Activated CD4-positive, CD25-positive, alpha-beta regulatory T cell treated with anti-CD3 and anti-CD28 coated beads, Interleukin-2, amount 50 U/mL, for 24 hours (primary cell): ENCODE data around the gene CCSAP.

Experiments used
- ATAC-seq, 2 donors: fragments of 150-1000 bp; cut with Tn5 transposase; one replicate each; pipeline ENCODE4 v1.10.0; 2021; ENCODE audit warnings: mild to moderate bottlenecking in 1 of 2, moderate library complexity in 1 of 2

Gene CCSAP

DNA sequence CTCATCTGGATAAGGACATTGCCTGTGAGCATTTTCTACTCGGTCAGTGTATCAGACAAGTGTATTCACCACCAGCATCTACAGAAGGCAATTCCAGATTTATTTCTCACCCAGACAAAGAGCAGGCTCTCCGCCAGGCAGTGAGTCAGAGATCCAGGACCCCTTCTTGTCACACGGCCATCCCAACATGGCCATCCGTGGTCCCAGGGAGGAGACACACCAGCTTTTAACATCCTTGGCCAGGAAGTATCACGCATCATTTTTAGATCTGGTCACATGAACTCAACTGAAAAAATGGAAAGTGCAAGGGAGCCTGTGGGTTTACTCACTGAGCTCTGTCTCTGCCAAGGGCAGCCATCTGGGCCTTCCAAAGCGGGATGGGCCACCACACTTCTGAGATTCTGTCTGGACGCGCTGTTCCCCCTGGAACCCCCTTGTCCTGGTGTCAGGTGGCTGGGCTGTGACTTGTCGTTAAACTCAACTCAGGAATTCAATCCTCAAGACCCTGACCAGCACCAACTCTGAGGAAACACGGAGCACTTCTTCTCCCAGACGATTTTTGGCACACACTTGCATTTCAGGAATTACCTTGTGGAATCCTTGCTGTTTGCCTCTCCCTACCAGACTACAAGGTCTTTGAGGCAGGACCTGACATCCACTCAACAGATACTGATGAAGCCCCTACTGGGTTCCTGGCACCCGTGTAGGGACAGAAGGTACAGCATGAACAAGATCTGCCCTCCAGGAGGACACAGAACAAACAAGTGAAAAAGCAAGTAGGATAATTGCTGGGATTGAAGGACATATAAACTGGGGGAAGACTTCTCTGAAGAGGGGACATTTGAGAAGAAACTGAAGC, 21.6 kb upstream of the CCSAP start:
- no peak for ATAC-seq

DNA sequence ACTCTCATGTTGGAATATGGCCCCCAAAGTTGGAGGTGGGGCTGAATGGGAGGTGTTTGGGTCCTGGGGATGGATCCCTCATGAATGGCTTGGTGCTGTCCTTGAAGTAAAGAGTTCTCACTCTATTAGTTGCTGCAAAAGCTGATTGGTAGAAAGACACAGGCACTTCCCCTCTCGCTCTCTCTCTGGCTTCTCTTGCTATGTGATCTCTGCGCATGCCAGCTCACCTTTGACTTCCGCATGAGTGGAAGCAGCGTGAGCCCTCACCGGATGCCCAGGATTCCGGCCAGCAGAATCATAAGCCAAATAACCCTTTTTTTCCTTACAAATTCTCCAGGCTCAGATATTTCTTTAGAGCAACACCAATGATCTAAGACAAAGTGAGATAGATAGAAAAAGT, 20.9 kb upstream of the CCSAP start:
- no peak for ATAC-seq

DNA sequence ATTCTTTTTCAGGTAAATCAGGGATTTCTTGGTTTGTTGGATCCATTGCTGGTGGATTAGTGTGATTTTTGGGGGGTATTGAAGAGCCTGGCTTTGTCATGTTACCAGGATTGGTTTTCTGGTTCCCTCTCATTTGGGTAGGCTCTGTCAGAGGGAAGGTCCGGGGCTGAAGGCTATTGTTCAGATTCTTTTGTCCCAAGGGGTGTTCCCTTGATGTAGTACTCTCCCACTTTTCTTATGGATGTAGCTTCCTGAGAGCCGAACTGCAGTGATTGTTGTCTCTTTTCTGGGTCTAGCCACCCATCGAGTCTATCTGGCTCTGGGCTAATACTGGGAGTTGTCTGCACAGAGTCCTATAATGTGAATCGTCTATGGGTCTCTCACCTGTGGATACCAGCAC, 17.6 kb upstream of the CCSAP start:
- no peak for ATAC-seq

DNA sequence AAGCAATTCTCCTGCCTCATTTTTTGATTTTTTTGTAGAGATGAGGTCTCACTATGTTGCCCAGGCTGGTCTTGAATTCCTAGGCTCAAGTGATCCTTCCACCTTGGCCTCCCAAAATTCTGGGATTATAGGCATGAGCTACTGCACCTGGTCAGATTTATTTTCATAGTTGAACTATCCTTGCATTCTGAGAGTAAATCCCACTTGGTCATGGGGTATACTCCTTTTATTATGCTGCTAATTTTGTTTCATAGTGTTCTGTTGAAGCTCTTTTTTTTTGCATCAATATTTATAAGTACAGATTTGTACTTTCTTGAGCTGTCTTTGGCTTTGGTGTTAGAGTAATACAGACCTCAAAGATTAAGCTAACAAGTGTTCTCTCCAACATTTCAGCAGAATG, 12.8 kb upstream of the CCSAP start:
- ATAC-seq, result no peak

DNA sequence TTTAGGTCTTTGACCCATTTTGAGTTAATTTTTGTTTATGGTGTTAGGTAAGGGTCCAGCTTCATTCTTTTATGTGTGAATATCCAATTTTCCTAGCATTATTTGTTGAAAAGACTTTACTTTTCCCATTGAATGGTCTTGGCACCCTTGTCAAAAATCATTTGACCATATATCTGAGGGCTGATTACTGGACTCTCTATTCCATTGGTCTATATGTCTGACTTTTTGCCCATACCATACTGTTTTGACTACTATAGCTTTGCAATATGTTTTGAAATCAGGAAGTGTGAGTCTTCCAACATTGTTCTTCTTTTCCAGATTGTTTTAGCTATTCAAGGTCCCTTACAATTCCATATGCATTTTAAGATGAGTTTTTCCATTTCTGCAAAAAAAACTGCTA, 11.4 kb upstream of the CCSAP start:
- ATAC-seq, result no peak

DNA sequence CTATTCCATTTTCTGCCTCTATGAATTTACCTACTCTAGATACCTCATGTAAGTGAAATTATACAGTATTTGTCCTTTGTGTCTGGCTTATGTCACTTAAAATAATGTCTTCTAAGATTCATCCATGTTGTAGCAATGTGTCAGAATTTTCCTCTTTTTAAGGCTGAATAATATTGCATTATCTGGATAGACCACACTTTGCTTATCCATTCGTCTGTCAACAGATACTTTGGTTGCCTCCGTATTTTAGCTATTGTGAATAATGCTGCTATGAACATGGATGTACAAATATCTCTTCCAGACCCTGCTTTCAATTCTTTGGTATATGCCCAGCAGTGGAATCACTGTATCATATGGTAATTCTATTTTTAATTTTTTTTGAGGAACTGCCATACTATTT, 10.1 kb upstream of the CCSAP start:
- ATAC-seq, result no peak

DNA sequence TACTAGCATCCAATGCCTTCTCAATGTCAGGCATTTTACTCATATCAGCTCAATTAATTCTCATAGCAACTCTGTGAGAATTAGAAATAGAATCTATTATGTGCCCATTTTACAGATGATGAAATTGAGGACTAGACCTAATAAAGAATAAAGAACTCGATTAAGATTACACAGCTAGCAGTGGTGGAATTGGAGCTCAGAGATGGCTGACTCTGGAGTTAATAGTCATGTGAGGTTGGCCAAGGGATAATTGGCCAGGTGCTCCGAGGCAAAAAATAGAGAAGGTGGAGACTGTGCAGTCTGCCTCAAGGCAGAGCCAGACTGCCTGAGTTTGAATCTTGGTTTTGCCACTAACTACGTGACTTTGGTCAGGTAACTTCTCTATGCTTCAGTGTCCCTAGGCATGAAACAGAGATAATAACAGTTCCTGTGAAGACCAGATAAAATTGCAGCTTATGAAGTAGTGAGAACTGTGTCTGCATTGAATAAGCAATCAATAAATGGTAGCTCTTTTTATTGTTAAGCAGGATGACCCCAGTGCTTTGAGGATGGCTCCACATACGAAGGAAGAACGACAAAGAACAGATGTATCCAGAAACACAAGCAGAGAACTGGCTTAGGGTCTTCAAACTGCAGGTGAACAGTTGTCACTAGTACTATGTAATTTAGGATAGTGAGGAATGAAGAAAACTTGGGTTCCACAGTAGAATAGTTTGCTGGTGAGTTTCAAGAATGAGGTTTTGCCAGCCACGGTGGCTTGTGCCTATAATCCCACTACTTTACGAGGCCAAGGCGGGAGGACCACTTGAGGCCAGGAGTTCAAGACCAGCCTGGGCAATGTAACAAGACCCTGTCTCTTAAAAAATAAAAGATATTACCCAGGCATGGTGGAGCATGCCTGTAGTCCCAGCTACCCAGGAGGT, 6.9 kb upstream of the CCSAP start:
- no peak for ATAC-seq

DNA sequence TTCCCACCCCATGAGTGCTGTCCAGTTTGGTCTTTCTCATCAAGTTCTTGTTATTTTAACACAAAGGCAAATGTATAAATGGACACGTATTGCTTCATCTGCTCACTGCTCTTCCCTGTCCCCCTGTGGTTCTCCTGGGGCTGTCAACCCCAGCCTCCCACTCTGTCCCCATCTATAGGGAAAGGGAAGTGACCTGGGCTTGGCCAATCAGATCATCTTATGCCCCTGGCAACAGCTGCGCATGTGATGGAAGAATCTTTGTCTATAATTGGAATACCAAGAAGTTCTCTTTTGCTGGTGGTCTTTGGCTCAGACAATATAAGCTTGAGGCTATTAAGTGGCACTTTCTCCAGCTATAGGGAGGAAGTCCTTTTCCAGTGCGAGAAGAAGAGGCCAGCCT, 4.7 kb upstream of the CCSAP start:
- ATAC-seq, result no peak

DNA sequence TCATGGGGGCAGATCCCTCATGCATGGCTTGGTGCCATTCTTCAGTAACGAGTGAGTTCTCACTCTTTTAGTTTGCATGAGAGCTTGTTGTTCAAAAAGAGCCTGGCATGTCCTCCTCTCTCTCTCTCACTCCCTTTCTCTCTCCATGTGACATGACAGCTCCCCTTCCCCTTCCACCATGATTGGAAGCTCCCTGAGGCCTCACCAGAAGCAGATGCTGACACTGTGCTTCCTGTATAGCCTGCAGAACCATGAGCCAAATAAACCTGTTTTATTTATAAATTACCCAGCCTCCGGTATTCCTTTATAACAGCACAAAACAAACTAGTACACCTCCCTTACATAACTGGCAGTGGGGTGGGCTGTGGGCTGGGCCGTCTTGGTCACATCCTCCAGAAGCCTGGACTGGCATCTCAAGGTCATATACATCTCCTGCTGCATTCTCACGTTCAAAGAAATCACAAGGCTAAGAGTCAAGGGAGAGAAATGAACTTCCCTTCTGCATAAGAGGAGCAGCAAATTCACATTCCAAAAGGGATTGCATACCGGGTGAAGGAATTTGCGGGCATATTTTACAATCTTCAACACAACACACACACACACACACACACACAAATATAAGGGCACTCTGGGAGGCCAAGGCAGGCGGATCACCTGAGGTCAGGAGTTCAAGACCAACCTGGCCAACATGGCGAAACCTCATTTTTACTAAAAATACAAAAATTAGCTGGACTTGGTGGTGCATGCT, 2.3 kb upstream of the CCSAP start:
- ATAC-seq, result no peak

DNA sequence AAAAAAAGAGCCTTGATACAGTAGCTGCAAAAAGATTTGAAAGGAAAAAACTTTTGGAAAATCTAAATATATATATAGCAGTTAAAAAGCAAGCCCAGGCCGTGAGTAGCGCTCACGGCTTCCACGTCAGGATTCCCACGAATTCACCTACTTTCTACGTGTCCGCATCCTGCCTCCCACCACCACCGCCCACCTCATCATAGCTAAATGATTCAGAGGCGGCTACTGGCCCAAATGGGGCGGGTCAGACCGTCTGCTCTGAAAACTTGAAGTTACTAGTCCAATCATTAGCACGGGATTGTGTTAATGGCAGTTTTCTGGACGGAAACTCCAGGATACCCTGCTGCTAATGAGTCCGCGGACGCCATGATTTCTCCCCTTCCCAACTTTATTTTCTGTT, 1.3 kb upstream of the CCSAP start:
- no peak for ATAC-seq

DNA sequence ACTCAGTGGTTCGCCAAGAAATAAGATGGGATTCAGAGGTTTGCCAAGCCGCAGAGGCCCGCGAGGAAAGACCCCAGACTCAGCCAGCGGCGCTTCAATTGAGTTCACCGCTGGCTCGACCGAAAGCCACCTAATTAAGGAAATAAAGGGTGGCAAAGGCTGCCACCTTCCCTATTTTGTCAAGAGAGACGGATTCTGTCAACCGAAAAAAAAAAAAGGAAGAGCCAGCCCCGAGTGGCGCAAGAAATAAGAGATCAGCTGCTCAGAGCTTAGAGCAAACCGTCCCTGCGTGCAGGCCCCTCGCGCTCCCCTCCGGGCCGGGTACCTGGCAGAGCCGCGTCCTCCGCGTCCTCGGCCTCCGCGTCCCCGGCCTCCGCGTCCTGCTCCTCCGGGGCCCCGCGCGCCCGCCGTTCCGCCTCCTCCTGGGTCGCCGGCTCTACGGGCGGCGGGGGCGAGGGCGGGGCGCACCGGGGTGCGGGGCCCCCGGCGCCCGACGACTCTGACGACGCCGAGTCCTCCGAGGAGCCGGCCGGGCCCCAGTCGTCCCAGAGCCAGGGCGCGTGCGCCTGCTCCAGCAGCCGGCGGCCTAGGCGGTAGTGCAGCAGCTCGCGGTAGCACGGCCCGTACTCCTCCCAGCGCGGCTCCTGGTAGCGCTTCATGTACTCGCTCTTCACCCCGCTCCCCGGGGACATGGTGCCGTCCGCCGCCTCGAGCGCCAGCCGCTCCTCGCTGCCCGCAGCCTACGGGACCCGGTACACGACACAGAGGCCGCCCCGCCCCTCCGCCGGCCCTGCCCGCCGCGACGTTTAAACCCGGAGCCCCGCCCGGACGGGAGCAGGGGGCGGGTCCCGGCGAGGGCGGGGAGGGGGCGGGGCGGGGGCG, 832 bp downstream of the CCSAP start:
- ATAC-seq, result peak; percentile 79 to 85

DNA sequence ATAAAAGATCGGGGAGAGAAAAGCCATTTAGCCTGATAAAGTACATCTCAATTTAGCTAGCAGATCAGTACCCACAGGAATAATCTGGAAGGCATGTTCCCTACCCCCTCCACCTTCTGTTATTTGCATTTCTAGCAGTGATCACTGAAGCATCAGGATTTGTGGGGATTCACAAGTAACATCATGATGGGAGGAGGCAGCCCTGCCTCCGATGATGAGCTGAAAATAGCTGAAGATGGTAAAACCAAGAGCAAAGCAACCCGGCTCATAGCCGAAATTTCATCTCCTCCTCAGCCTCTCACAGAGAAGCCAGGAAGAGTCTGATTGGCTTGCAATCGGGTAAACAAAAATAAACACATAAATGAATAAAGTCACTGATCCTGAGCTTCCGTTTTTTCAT, 2.4 kb downstream of the CCSAP start:
- ATAC-seq, result no peak

DNA sequence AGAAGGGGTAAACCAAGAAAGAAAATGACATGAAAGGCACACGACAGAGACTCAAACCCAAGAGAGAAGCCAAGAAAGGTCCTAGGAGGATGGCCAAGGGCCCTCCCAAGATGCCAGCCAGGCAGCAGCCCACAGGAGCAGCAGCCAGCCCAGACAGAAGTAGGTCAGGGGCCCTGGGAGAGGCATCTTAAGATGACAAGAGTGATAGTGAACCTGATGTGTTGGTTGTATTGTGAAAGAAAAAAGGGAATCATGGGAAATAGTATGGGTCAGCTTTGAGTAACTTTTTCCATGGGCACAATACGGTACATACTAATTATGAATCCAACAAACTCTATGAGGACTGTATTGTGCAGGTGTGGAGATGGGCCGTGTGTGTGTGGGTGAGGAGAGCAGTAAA, 3.3 kb downstream of the CCSAP start:
- ATAC-seq, result no peak

DNA sequence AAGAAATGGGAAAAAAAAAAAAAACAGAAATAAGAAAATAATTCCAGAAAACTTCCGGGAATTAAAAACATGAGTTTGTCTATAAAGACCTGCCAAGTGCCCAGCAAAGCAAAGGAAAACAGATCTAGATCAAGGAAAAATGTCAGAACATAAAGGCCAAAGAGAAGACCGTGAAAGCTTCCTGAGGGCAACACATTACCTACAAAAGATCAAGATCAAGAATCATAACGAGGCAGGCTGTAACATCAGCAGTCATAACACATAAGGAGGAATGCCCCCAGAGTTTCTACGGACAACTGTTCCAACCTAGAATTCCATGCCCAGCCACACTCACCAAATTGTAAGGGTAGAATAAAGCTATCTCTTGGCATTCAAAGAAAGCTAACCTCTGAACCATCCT, 3.8 kb downstream of the CCSAP start:
- no peak for ATAC-seq

DNA sequence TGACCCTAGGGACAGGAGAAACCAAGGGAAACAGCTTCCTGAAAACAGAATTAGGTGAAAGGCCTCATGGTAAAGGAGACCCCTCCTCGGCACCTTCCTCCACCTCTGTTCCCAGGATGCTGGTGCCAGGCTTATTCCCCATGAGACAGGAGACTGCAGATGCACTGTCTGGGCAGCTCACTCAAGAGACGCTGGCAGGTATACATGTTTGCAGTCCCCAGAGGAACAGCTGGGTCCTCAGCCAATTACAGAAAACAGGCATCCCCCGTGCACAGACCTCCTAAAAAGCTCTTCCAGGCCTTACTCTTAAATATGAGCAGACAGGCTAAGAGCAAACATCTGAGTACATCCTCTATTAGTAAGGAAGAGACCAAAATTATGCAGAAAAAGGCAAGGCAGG, 6.5 kb downstream of the CCSAP start:
- no peak for ATAC-seq

DNA sequence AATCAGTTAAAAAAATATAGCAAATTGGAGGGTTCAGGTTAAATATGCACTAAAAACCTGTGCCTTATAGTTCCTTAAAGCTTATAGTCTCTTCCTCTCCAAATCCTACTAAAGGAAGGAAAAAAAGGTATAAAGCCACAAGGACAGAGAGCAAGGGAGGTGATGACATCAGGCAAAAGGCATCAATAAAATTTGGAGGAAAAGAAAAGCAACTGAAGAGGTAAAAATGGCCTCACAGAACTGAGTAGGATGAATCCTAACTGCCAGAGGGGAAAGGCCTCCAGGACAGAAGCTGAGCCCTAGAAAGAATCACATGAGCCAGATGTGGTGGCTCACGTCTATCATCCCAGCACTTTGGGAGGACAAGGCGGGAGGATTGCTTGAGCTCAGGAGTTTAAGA, 8.1 kb downstream of the CCSAP start:
- no peak for ATAC-seq

DNA sequence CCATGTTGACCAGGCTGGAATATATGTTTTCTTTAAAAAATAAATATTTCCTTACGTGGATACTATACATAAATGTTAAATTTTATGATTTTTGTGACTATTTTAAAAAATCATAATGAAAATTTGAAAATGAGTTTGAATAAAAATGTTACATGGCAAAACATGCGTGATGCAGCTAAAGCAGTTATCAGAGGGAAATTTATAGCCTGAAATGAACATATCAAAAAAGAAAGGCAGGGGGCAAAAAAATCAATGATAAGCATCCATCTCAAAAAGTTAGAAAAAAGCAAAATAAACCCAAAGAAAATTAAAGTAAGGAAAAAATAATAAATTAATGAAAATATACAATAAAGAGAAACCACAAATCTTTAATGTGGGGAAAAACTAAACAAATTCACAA, 8.6 kb downstream of the CCSAP start:
- no peak for ATAC-seq

DNA sequence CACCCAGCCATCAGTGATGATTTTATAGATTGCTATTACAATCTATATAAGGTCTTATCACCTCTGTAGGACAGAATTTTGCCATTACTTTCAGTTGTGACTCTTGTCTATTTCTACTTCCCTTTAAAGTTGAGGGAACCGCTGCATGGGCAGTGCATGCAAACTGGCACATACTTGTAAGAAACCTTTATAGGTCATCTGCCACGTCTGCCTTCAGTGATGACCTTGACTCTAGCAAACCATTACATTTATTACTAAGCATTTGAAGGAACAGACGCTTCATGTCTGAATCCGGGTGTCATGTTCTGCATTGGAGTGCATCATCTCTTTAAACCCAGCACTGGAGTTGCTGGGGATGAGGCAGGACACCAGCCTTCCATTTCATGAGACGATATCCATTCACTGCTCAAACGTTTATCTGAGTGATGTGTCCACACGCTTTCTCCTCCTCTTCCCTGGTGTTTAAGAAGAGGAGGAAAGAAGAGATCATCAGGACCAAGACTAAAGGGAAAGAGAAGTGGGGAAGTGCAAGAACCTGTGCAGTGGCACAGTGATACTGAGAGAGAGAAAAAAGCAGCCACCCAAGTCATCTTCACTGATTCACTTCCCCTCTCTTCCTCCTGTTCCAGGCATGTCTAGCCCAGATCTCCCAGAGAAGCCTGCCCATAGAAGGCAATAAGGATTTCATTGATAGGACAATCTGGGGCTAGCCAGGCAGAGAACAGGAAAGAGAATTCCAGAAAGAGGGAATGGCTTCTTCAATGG, 14.1 kb downstream of the CCSAP start:
- ATAC-seq, result no peak

DNA sequence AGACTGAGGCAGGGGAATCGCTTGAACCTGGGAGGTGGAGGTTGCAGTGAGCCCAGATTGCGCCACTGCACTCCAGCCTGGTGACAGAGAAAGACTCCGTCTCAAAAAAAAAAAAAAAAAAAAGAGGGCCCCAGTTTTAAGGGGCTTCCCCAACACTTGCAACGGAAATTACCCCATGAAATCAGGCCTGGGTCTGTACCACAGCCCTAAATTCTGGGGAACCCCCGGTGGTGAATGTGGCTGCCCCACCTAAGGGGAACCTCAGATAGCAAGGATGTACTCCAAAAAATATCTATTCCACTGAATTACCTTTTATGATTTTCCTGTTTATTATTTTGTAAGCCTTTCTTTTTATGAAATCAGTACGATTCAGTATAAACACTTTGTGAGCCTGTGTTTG, 15.1 kb downstream of the CCSAP start:
- peak in 1 of 2 donors; percentile 57 for ATAC-seq

DNA sequence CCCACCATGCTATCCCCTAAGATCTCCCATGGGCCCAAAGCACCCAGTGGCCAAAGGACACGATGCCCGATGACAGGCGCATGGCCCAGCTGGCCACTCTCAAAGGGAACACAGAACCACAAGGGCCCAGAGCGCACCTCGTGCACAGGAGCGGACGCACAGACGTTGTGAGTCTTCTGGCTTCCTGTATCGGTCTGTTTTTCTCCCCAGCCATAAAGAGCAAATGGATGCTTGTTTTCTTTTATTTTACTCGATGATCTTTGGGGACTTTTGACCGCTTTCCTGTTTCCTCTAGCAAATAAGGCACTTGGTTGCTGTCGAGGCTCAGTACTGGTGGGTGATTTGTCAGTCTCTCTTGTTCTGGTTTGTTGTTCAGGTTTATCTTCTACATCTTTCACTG, 16.2 kb downstream of the CCSAP start:
- peak in 1 of 2 donors; percentile 8 for ATAC-seq

DNA sequence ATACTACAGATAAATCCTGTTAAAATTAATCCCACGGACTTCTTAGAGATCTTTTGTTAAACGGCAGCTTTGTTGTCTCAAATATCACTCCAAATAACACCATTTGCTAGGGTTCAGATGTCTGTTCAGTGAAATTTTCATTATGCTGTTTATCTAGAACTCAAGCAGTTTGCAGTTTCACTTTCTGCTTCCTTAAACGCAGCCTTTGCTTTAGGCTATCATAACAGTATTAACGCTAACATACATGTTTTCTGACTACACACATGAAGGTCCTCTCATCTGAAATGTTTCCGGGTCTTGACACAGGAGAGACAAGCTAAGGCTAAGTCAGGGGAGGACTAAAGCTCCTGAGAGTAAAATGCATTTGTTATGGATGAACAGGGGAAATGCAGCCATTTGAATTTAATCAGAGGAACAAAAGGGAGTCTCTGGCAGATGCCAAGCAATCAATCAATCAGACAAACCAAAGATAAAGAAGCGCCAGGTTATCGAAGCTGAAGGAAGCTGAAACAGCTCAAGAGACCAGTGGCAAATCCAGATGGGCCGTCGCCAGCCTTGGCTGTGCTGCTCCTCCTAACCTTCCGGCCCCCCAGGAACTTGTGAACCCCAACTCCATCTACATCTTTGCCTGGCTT, 16.9 kb downstream of the CCSAP start:
- peak in 1 of 2 donors; percentile 69 for ATAC-seq
